Dendritic cell treated with granulocyte-macrophage colony-stimulating factor and Interleukin-4, amounts not matched to agents 40 ng/mL and 50 ng/mL, for 4 days (primary cell): ENCODE data around the gene HUS1.

Source experiments
- H3K27ac Mint-ChIP-seq: one replicate; pipeline ENCODE4 v1.8.0; 2022; ENCODE audit warnings: mild to moderate bottlenecking, mixed read lengths
- H3K27me3 Mint-ChIP-seq: one replicate; pipeline ENCODE4 v1.8.0; 2022; ENCODE audit warnings: mild to moderate bottlenecking, mixed read lengths
- H3K36me3 Mint-ChIP-seq: one replicate; pipeline ENCODE4 v1.8.0; 2022; ENCODE audit warnings: low read depth, mixed read lengths
- H3K4me1 Mint-ChIP-seq: one replicate; pipeline ENCODE4 v1.8.0; 2022; ENCODE audit warnings: low read depth, mixed read lengths
- H3K4me3 Mint-ChIP-seq: one replicate; pipeline ENCODE4 v1.8.0; 2022; ENCODE audit warnings: mild to moderate bottlenecking, moderate library complexity, mixed read lengths
- H3K9me3 Mint-ChIP-seq: one replicate; pipeline ENCODE4 v1.8.0; 2022; ENCODE audit warnings: mixed read lengths
- intact Hi-C: fragments of 100-400 bp; cut with micrococcal nuclease; formaldehyde crosslinking; loops from one replicate; pipeline ENCODE4 v1.15.0; 2022

The HUS1 gene

GRCh38 chr7:47967708-47968107 is 11.7 kb downstream of the HUS1 start:
- Mint-ChIP-seq H3K4me1 (peaks cover 28% of the 10 kb centered on the region), H3K4me3 (no peak overlapping the region), H3K9me3 (no peaks in the 10 kb centered on the region), H3K27me3 (no peaks in the 10 kb centered on the region), H3K36me3 (peaks cover 80% of the 10 kb centered on the region), H3K27ac (no peak overlapping the region)
- intact Hi-C loops: loop anchor here (2.0 kb wide), 1 partner anchor 23 kb away; no protein-coding TSS in a partner anchor

DNA sequence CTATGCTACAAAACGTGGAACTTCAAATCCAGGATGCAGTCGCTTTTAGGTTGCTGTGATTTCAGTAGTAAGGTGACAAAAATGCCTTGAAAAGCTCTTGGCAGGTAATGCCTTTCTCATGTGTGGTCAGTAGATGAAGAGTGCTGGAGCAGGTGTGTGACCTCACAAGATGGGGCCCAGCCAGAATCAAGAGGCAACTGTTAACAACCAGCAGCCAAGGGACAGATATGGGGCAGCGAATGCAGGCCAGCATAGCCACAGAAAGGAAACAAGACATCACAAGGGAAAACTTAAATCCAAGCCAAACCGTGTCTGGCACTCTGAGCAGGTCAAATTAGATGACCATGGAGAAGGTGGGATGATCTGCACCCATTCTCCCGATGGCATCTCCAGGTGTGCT is 12.3 kb downstream of the HUS1 start:
- peaks cover 80% of the 10 kb centered on the region for H3K36me3 Mint-ChIP-seq
- peaks cover 28% of the 10 kb centered on the region for H3K4me1 Mint-ChIP-seq
- no peaks in the 10 kb centered on the region for H3K9me3 Mint-ChIP-seq
- no peak overlapping the region for H3K27ac Mint-ChIP-seq
- H3K4me3 Mint-ChIP-seq: no peak overlapping the region
- intact Hi-C loops: no loop called here
- no peaks in the 10 kb centered on the region for H3K27me3 Mint-ChIP-seq

GRCh38 chr7:47965456-47965855 is 14.0 kb downstream of the HUS1 start:
- no peak overlapping the region for H3K27ac Mint-ChIP-seq
- H3K9me3 Mint-ChIP-seq: no peaks in the 10 kb centered on the region
- no peaks in the 10 kb centered on the region for H3K27me3 Mint-ChIP-seq
- H3K36me3 Mint-ChIP-seq: peaks cover 87% of the 10 kb centered on the region
- intact Hi-C loops: no loop called here
- peaks cover 16% of the 10 kb centered on the region for H3K4me1 Mint-ChIP-seq
- H3K4me3 Mint-ChIP-seq: no peak overlapping the region

GRCh38 chr7:47962262-47962661 is 17.2 kb downstream of the HUS1 start:
- intact Hi-C loops: no loop called here
- Mint-ChIP-seq H3K9me3 (no peaks in the 10 kb centered on the region), H3K27ac (peak overlapping the region; percentile 18), H3K36me3 (peaks cover 81% of the 10 kb centered on the region), H3K27me3 (no peaks in the 10 kb centered on the region), H3K4me3 (no peak overlapping the region), H3K4me1 (peaks cover 11% of the 10 kb centered on the region)

DNA sequence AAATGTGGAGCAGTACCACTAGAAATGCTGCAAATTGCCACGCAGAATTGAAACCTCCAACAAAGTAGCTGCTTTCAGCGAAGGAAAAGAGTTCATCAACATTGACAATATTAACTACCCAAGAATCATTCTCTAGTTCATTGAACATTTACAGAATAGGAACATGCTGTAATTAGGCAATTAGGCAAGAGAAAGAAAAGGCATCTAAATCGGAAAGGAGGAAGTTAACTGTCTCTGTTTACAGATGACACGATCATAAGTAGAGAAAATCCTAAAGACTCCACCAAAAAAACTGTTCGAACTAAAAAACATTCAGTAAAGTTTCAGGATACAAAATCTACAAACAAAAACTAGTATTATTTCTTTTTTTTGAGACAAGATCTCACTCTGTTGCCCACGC is 22.3 kb downstream of the HUS1 start:
- intact Hi-C loops: no loop called here
- Mint-ChIP-seq H3K4me3 (no peak overlapping the region), H3K27ac (no peak overlapping the region), H3K9me3 (no peaks in the 10 kb centered on the region), H3K27me3 (no peaks in the 10 kb centered on the region), H3K4me1 (peaks cover 25% of the 10 kb centered on the region), H3K36me3 (peaks cover 63% of the 10 kb centered on the region)

GRCh38 chr7:47956220-47956619 is 23.2 kb downstream of the HUS1 start:
- peaks cover 25% of the 10 kb centered on the region for H3K4me1 Mint-ChIP-seq
- no peak overlapping the region for H3K4me3 Mint-ChIP-seq
- no peaks in the 10 kb centered on the region for H3K27me3 Mint-ChIP-seq
- peaks cover 53% of the 10 kb centered on the region for H3K36me3 Mint-ChIP-seq
- intact Hi-C loops: no loop called here
- H3K9me3 Mint-ChIP-seq: no peaks in the 10 kb centered on the region
- H3K27ac Mint-ChIP-seq: no peak overlapping the region

DNA sequence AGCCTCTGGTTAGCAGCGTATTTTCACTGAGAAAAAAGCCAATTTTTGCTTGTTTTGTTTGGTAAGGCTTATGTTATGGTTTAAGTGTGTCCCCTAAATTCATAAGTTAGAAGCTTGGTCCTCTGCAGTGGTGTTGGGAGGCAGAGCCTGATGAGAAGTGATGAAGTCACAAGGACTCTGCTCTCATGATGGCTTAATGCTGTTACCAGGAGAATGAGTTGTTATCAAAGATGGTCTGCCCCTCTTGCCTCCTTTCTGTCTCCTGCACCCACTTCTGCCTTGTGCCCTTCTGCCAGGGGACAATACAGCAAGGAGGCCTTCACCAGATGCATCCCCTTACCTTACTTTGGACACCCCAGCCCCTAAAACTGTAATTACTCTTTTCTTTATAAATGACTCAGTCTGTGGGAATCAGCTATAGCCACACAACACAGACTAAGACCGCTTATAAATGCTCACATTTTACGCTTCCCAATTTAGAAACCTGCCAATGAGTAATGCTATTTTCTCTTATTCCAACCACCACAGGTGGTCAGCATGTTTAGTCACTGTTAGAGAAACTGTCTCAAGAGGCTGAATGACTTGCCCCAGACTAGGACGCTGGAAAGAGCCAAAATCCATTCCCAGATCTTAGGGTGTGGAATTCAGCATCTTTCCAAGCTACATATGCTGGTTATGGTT is 25.0 kb downstream of the HUS1 start:
- Mint-ChIP-seq H3K4me1 (peaks cover 25% of the 10 kb centered on the region), H3K27me3 (no peaks in the 10 kb centered on the region), H3K4me3 (no peak overlapping the region), H3K9me3 (no peaks in the 10 kb centered on the region), H3K36me3 (peaks cover 45% of the 10 kb centered on the region), H3K27ac (no peak overlapping the region)
- intact Hi-C loops: no loop called here

GRCh38 chr7:47953822-47954221 is 25.6 kb downstream of the HUS1 start:
- Mint-ChIP-seq H3K4me1 (peaks cover 25% of the 10 kb centered on the region), H3K27me3 (no peaks in the 10 kb centered on the region), H3K36me3 (peaks cover 45% of the 10 kb centered on the region), H3K9me3 (no peaks in the 10 kb centered on the region), H3K4me3 (no peak overlapping the region), H3K27ac (no peak overlapping the region)
- intact Hi-C loops: no loop called here

DNA sequence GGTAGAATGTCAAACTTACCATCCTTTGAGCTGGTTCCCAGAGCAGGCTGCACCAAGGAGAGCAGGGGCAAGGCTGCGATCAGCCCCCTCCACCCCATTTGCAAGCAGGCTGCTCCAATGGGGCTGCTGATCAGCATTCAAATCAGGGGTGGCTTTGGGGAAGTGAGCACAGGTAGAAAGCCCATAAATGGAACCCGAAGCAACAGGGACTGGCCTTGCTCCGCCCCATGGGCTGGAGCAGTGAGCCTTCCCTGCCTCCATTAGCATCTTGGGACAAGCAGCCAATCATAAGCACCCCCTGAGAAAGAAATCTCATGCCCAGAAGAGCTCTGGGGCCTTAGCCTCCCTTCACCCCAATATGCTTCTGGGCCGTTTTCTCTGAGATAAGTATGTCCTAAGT is 27.2 kb downstream of the HUS1 start:
- peaks cover 3% of the 10 kb centered on the region for H3K27me3 Mint-ChIP-seq
- no peak overlapping the region for H3K27ac Mint-ChIP-seq
- peaks cover 33% of the 10 kb centered on the region for H3K36me3 Mint-ChIP-seq
- intact Hi-C loops: no loop called here
- peaks cover 14% of the 10 kb centered on the region for H3K4me1 Mint-ChIP-seq
- no peaks in the 10 kb centered on the region for H3K9me3 Mint-ChIP-seq
- no peak overlapping the region for H3K4me3 Mint-ChIP-seq

DNA sequence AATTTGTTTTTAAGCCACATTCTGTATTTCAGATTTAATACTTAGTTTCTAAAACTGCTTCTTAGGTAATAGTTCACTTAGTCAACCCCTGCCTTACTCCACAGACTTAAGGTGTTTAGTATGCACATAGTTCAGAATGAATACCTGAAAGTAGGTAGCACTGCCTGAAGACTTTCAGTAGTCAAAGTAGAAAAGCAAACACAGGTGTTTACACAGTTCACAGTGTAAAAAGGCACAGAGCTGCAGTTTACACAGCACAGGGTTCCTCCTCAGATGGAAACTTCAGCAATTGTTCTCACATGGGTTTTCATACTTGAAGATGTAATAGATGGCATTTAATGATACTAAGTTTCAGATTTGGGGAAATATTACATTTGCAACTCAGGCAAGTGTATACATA is 28.0 kb downstream of the HUS1 start:
- peaks cover 12% of the 10 kb centered on the region for H3K4me1 Mint-ChIP-seq
- H3K9me3 Mint-ChIP-seq: no peaks in the 10 kb centered on the region
- peaks cover 4% of the 10 kb centered on the region for H3K27me3 Mint-ChIP-seq
- no peak overlapping the region for H3K4me3 Mint-ChIP-seq
- intact Hi-C loops: no loop called here
- H3K36me3 Mint-ChIP-seq: peaks cover 28% of the 10 kb centered on the region
- no peak overlapping the region for H3K27ac Mint-ChIP-seq

GRCh38 chr7:47950714-47951113 is 28.7 kb downstream of the HUS1 start:
- Mint-ChIP-seq H3K27ac (no peak overlapping the region), H3K9me3 (no peaks in the 10 kb centered on the region), H3K27me3 (peaks cover 4% of the 10 kb centered on the region), H3K4me3 (no peak overlapping the region), H3K4me1 (peaks cover 12% of the 10 kb centered on the region), H3K36me3 (peaks cover 22% of the 10 kb centered on the region)
- intact Hi-C loops: no loop called here

GRCh38 chr7:47949703-47950102 is 29.7 kb downstream of the HUS1 start:
- intact Hi-C loops: loop anchor here (10.0 kb wide), 1 partner anchor 55 kb away; no protein-coding TSS in a partner anchor
- H3K4me1 Mint-ChIP-seq: peaks cover 12% of the 10 kb centered on the region
- no peak overlapping the region for H3K4me3 Mint-ChIP-seq
- H3K36me3 Mint-ChIP-seq: peaks cover 13% of the 10 kb centered on the region
- no peaks in the 10 kb centered on the region for H3K9me3 Mint-ChIP-seq
- H3K27ac Mint-ChIP-seq: no peak overlapping the region
- peaks cover 4% of the 10 kb centered on the region for H3K27me3 Mint-ChIP-seq

DNA sequence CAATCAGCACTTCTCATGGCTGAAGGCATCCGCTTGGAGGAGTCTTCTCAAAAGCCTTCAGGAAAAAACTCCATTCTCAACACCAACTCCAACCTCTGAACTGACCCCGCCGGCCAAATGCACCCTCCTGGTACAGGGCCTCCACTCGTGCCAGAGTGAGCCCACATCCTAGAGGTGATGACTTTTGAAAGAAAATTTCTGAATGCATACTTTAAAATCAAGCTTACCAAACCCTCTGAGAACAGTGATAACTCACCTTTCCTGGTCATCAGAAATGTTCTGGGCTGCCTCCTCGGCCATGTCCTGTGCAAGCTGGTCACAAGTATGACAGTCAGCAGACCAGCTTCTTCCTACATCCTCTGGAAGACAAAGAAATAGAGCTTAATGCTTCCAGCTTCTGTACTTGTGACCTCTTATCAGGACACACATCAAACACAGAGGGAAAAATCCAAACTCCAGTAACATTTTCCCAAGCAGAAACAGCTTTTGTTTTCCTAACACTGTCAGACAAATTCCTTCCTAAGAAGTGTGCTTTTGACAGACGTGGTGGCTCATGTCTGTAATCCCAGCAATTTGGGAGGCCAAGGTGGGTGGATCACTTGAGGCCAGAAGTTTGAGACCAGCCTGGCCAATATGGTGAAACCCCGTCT is 31.1 kb downstream of the HUS1 start, which contains the start of gene PKD1L1:
Gene PKD1L1, minus strand, starts transcription at position 326 of the 650 bp plus-strand sequence. Its CDS starts 26 bp downstream, at position 300.
- no peak within 1 kb of the TSS for H3K4me3 Mint-ChIP-seq
- H3K27me3 Mint-ChIP-seq: peaks cover 4% of the 10 kb centered on the region
- no peaks in the 10 kb centered on the region for H3K9me3 Mint-ChIP-seq
- no peak within 1 kb of the TSS for H3K27ac Mint-ChIP-seq
- intact Hi-C loops: loop anchor here (10.0 kb wide), 1 partner anchor 57 kb away; no protein-coding TSS in a partner anchor
- H3K36me3 Mint-ChIP-seq: no peaks in the 10 kb centered on the region
- peaks cover 7% of the 10 kb centered on the region for H3K4me1 Mint-ChIP-seq

- intact Hi-C loops: loop anchor here (10.0 kb wide), 1 partner anchor 57 kb away; no protein-coding TSS in a partner anchor
- no peaks in the 10 kb centered on the region for H3K9me3 Mint-ChIP-seq
These were observed 32.1 kb downstream of the HUS1 start for GRCh38 chr7:47947355-47947749.

More at GRCh38 chr7:47947355-47947749, 32.1 kb downstream of the HUS1 start:
- Mint-ChIP-seq H3K27ac (no peak overlapping the region), H3K4me1 (peaks cover 10% of the 10 kb centered on the region), H3K4me3 (no peak overlapping the region), H3K27me3 (peaks cover 4% of the 10 kb centered on the region), H3K36me3 (no peaks in the 10 kb centered on the region)
